Renal pelvis (tissue), 4 donors: ENCODE results near the gene KCNB1. TPM values are rescaled to one million over a fixed set of nuclear protein-coding genes. Genes with fewer than 3 reads are reported as not detected.

ENCODE experiments used
- DNase-seq: peaks from one replicate; pipeline ENCODE4 v3.0.0-alpha.2; 2013
- polyA plus RNA-seq, 3 donors: library from polyadenylated mRNA; unstranded; fragments of 120-200 nt; gene quantifications; one replicate each; pipeline ENCODE4 v1.2.1, GENCODE V29; 2013; ENCODE audit not compliant: insufficient read length in 3 of 3

Gene KCNB1
- polyA plus RNA-seq, 3 donors = 0.37 to 0.57 (median 0.50) TPM

- DNase-seq = no peak
Measured at GRCh38 chr20:49501917-49502316, 19.4 kb upstream of the KCNB1 start.

GRCh38 chr20:49497398-49497669, 14.9 kb upstream of the KCNB1 start:
- DNase-seq = no peak

GRCh38 chr20:49496553-49497397, 14.3 kb upstream of the KCNB1 start:
- DNase-seq = no peak

GRCh38 chr20:49496043-49496442, 13.6 kb upstream of the KCNB1 start:
- DNase-seq = no peak

- no peak for DNase-seq
Measured at GRCh38 chr20:49490689-49491088, 8.2 kb upstream of the KCNB1 start.

GRCh38 chr20:49489688-49490087, 7.2 kb upstream of the KCNB1 start:
- DNase-seq = no peak

- DNase-seq = no peak
Measured at GRCh38 chr20:49486064-49486463, 3.6 kb upstream of the KCNB1 start.

- DNase-seq = no peak
Measured at GRCh38 chr20:49485563-49485962, 3.1 kb upstream of the KCNB1 start.

GRCh38 chr20:49484180-49485140, 2.0 kb upstream of the KCNB1 start:
- DNase-seq = peak; percentile 77

- no peak for DNase-seq
Measured at GRCh38 chr20:49483696-49484123, 1.2 kb upstream of the KCNB1 start.

- no peak for DNase-seq
Measured at GRCh38 chr20:49483018-49483695, 689 bp upstream of the KCNB1 start.

GRCh38 chr20:49482173-49482572, 295 bp downstream of the KCNB1 start:
- no peak for DNase-seq

- no peak for DNase-seq
Measured at GRCh38 chr20:49481116-49481515, 1.4 kb downstream of the KCNB1 start.

- no peak for DNase-seq
Measured at GRCh38 chr20:49480236-49480635, 2.2 kb downstream of the KCNB1 start.

- no peak for DNase-seq
Measured at GRCh38 chr20:49479785-49480184, 2.7 kb downstream of the KCNB1 start.

GRCh38 chr20:49478754-49479689, 3.4 kb downstream of the KCNB1 start:
- DNase-seq = no peak

GRCh38 chr20:49478266-49478665, 4.2 kb downstream of the KCNB1 start:
- no peak for DNase-seq

GRCh38 chr20:49477200-49477599, 5.3 kb downstream of the KCNB1 start:
- no peak for DNase-seq

- DNase-seq = no peak
Measured at GRCh38 chr20:49476016-49476355, 6.5 kb downstream of the KCNB1 start.

- DNase-seq = no peak
Measured at GRCh38 chr20:49475292-49476015, 7.0 kb downstream of the KCNB1 start.

GRCh38 chr20:49471397-49471796, 11.1 kb downstream of the KCNB1 start:
- DNase-seq = no peak
